HG03045 (cell line): Measurements from ENCODE around the gene SAFB.
"Not testable (repeated sequence)": the region's sequence is repeated elsewhere in the genome, so short reads cannot be mapped to it uniquely, and the experiment has no call there.

Experiments used
- ATAC-seq: cut with Tn5 transposase; IDR thresholded peaks from one replicate; pipeline ENCODE4 v1.9.1; 2021; ENCODE audit warnings: mild to moderate bottlenecking, moderate library complexity; ENCODE audit not compliant: unreplicated experiment

SAFB gene

DNA sequence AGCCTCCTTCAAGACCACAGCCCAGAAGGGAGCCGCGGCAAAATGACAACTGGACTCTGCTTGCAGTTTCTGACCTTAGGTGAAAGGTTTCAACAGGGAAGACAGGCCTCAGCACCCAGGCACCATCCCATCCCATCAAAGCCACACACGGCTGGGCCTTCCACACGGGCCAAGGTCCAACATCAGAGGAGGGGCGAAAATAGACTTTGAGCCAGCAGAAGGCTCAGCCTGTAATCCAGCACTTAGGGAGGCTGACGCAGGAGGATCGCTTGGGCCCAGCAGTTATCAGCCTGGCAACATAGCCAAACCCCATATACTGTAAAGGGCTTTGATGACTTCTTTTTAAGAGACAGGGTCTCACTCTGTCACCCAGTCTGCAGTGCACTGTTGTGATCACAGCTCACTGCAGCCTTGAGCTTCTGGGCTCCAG, 28.3 kb upstream of the SAFB start:
- no peak for ATAC-seq

DNA sequence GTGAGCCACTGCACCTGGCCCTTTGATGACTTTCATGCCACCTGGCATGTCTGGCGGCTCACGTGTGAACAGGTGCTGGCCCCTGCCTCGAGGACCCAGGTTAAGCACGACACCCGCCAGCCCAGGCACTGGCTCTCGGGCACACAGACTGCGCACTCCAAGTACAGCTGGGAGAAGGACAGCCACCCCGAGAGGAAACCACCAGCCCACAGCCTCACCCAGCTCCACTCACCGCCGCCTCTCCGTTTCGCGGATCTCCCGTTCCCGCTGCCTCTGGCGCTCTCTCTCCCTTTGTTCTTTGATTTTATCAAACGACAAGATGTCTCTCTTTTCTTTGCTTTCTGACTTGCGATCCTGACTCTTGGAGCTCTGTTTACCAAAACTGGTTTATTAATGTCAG, 27.8 kb upstream of the SAFB start:
- no peak for ATAC-seq

DNA sequence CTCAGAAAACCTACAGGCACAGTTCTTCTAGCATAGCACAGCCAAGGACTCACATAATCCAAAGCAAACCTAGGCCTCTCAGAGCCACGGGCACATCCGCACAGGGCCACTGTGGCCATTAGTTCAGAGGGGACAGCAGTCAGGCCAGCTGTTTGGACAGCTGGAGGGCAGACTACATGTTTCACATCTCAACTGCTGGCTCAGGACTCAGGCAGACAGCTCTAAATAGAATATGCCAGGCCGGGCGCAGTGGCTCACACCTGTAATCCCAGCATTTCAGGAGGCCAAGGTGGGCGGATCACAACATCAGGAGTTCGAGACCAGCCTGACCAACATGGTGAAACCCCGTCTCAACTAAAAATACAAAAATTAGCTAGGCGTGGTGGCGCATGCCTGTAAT, 27.1 kb upstream of the SAFB start:
- no peak for ATAC-seq

DNA sequence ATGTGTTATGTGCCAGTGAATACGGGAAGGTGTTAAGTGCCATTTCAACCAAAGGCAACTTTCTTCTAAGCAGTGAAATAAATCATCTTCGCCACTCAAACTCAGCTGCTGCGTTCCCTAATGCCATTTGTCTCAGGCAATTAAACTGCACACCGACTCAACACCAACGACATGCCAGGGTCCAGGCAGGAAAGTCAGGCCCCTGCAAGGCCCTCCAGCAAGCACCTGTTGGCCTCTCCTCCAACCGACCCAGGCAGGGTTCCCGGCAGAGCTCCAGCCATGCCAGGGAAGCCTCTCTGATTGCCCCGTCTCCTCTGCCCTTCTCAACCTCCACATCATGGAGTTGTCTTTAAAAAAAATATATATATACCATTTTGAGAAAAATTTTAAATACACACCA, 22.1 kb upstream of the SAFB start:
- no peak for ATAC-seq

DNA sequence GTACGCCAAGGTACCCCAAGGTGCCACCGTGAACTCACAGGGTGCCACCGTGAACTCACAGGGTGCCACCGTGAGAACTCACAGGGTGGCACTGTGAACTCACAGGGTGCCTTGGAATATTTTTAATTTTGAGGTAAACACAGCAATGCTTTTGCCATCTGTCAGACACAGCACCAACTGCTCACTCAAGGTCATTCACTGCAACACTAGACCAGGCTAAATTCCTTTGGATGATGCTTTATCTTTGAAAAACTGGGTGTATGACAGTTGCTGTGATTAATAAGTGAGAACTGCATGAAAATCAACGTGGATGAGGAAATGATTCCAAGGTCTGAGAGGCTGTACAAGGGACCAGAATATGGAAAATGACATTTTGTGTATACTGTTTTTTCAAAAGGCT, 19.3 kb upstream of the SAFB start:
- no peak for ATAC-seq

DNA sequence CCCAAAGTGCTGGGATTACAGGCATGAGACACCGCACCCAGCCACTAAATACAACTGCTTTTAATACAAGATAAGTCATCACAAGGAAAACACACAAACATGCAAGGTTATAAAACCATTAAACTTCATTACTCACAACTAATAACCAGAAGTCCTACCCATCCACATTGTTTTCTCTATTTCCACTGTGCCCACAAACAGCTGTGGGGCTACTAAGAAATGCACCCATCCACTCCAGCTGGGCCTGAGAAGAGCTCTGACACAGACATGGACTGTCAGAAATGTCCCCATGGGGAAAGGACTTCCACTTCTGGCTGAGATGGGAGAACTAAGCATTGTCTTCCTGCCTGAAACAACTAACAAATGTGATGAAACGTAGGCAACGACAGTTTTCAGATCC, 17.5 kb upstream of the SAFB start:
- ATAC-seq: no peak

DNA sequence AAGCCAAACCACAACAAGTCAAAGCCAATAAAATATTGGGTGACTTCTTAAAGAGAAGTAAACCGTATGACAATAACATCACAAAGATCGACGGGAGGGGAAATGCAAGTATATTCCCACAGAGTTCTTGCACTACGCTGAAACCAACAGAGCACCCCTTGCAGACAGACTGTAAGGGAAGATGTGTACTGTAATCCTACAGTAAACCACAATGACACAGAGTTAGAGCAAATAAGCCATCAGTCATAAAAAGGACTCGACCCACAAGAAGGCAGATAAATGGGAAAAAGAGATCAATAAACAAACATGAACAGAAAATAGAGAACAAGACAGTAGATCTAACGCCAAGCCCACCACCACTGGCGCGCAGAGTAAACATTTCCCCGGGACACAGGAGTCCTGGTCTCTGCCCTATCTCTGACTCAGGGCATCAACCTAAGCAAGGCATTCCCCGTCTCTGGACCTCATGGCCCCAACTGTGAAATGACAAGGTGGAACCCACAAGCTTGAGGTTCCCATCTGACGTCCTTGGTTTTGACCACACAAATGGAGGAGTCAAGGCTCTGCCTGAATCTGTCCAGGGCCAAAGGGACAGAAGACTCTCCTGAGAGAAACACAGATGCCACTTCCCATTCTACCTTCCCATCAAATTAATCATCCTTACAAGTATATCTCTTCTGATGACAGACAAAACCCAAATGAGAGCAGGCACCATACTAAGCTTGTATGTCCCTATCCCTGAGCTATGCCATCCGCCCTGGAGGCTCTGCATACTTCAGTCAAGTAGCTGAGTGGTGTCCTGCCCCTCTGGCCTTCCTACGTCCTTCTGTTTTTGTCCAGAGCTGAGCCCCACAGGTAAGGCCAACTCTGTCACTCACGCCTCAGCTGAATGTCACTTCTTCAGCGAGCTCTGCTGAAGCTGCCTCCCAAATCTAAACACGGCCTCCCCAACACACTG, 15.3 kb upstream of the SAFB start:
- no peak for ATAC-seq

DNA sequence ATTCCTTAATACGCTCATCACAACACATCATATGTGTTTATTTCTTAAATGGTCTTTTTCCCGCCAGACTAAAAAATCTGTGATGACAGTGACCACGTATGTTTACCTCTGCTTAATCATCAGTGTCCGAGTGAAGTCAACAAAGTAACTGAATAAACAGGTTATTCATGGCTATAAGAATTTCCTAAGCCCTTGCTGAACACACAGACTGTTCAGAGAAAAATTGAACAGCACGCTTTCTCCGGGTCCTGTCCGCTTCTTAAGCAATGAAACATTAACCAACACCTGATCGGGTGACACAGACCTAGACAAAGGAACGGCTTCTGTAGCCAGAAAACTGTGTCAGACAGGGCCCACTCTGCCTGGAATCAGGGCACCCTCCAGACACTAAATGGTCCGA, 14.6 kb upstream of the SAFB start:
- no peak for ATAC-seq

DNA sequence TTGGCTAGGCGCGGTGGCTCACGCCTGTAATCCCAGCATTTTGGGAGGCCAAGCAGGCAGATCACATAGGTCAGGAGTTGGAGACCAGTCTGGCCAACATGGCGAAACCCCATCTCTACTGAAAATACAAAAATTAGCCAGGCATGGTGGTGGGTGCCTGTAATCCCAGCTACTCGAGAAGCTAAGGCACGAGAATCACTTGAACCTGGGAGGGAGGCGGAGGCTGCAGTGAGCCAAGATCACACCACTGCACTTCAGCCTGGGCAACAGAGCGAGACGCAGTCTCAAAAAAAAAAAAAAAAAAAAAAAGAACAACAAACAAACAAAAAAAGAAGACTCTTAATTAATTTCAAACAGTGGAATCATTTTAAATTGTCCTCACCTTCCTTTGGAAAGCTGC, 14.1 kb upstream of the SAFB start:
- not testable (repeated sequence) for ATAC-seq

DNA sequence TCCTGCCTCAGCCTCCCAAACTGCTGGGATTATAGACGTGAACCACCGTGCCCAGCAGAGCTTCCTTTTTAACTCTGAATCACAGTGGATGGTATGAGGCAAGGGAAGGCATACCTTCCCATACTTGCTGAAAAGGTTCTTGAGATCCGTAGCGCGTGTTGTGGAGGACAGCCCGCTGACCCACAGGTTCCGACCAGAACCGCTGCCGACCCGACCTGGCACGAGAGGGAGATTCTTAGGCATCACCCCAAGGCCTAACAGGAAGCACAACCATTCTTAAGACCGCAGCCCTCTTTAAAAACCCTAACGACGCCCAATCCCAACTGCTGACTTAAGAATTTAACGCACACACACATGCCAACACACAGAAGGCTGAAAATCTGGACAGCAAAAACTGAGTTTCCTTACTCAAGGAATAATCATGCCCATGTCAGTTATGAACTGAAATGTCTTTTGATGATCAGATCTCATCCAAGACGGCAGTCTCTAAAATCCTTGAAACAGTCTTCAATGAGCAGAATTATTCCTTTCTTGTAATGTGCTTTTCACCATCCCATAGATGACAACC, 12.9 kb upstream of the SAFB start:
- no peak for ATAC-seq

DNA sequence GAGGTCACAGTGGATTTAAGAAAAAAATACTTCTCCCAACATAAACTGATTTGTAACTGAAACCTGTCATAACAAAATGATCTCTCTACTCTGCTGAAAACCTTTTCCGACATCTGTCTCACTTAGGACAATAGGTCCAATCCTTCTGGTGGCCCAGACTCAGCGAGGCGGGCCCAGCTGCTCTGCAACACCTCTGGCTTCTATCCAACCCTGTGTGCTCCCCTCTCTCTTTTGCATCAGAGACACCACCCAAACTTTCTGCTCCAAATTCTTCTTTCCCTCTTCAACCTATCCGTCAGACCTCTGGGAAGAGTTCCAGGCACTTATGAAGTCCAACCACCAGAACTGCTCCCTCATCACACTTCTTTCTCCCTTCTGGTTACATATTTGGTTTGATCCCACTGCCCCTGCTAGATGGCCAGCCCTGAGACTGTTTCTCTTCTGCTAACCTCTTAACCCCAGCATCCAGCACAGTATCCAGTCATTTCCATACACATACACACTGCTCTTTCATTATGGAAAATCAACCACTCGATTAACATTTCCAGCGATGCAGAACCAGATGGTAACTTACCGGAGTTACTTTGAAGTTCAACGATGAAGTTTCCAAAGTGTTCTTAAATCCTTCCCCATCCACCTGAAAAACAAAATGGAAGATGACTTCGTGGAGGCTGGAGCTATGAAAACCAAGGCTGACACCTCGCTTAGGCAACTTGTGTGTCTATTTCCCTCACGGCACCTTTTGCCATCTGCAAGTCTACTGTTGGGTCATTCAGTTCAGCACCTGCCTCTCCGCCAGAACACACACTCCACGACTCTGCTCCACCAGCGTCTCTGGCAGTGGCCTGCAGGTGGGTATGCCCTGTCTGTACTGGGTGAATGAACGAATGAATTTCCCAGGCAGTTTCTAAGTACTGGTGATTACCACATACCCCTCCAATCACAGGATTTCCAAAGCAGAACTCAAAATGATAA, 9.7 kb upstream of the SAFB start:
- ATAC-seq: no peak

DNA sequence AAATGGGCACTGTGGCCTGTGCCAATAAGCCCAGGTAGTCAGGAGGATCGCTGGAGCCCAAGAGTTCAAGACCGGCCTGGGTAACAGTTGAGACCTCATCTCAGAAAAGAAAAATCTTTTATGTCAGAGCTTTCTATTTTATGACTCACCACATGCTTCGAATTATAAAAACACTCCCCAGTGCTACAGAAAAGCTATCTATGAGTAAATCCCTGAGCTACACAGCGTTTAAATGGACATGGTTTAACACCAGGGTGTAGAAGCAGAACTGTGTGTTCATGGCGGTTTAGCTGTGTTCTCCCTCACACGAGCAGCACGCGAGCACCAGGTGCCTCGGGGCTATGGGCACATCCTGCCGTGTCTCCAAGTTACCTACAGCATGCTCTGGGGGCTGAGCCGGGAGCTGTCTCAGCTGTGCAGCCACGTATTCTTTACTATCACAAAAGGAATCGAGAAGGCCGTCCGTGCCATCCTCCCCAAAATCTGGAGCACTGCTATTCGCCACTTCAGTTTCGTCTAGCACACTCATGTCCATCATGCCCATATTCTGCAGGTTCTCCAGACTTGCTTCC, 7.0 kb upstream of the SAFB start:
- no peak for ATAC-seq

DNA sequence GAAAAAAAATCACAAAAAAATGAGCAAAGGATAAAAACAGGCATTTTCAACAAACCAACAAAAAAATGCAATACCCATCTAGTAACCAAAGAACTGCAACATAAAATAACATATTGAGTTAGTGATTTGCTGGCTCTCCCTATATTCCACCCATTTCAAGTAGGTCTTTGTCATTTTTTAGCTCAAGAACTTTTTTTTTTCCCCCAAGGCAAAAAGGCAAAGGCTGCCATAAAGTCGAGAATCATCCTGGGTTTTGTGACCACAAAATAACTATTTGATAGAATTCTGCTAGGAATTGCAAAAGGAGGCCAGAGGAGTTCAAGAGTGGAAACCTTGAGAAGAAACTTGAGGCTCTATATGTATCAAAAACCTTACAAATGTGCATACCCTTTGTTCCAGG, 5.8 kb upstream of the SAFB start:
- no peak for ATAC-seq

DNA sequence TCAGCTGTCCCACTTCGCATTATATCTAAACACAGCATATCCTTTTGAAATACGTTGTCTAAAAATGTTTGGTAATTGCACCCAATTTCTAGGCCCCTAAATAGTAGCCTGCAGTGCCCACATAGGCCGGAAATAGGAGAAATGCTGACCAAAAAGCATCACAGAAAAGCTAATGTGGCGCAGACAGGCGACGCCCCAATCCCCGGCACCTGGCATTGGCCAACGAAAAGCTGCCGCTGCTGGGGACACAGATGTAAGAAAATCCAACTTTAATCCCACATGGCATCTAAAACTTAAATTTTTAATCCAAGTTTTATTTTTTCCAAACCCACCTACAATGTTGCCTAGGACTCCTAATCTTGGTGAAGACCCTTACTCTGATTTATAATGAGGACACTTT, 4.3 kb upstream of the SAFB start:
- ATAC-seq: no peak

DNA sequence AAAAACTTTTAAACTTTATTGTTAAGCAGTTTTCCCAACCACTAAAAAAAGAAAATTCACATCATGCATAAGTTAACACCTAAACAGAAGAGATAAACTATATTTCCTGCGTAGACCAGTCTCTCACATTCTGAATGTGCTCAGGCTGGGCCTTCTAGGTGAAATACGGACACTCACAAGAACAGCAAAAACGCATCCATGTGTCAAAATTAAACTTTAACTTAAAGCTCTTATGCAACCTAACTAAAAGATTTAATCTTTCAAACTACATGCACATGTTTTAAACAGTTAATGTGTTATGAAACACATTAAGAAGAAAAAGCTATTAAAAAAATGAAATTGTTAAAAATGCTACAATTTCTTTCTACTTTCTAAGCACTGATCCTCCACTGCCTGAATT, 2.9 kb upstream of the SAFB start:
- no peak for ATAC-seq

DNA sequence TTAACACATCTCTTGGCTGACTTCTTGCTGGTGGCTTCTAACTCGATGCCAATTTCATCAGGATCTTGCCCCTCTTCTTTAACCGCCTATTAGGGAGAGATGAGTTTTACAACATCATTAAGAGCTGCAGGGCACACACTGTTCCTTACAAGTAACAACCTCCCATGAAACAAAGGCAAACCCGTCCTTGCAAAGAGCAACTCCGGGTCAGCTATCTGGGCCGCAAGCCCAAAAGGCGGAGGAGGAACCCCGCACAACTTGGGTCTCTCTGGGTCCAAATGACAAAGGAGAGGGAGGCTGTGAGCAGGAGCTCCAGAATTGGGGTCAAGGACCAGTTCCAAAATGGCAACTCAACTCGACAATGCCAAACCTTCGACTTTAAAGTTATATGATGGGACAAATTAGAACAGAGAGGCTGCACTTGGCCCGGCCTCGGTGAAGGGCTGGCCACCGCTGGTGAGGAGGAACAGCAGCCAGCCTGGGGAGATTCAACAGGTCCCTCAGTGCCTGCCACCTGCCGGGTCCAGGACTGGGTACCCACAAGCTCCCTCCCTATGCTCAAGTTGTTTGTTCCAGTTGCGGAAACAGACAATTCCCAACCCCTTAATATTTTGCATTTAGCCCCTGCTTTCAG, 1.5 kb upstream of the SAFB start:
- ATAC-seq: no peak

DNA sequence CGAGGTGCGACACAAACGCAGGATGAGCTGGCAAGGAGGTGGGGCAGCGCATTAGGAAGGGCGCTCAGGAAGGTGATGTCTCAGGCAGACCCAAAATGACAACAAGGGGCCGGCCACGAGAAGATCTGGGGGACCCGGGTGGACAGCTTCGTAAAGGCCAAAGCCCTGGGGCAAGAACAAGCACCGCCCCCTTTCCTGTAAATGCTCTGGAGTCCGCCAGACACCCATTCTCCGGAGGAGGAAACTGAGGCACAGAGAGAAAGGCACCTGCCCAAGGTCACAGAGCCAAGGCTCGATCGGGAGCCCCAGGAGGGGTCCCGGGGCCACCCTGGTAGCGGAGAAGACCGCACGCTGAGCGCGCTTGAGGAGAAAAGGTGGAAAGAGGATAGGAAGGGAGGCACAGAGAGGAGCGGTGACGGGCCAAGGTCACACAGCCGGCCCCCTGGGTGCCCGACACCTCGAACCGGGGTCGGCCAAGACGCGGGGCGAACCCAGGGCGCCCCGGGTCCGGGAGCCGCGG, 878 bp upstream of the SAFB start:
- ATAC-seq: peak; percentile 4

DNA sequence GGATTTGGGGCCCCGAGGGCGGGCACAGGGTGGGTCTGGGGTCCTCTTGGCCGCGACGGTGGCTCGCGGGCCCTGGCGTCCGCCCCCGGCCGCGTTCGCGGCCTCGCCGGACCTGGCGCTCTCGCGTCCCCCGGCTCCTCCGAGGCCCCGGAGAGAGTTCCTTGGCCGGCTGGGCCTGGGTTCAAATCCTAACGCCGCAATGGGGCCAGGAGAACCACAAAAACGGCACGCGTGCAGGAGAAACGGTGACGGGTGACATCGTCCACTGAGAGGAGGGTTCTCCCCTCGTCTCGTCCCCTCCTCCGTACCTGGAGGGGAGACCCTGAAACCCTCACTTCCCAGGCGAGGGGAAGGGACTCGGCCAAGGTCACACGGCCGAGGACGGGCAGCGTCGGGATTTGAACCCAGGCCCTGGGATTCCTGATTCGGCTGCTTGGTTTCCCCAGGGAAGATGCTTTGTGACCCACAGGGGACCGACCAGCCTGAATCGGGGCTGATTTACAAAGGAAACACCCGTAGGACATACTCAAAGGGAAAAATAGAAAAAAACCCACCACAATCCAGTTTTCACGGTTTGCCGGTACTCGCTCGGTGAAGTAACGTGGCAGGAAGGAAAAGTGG, 624 bp downstream of the SAFB start:
- peak; percentile 10 for ATAC-seq

DNA sequence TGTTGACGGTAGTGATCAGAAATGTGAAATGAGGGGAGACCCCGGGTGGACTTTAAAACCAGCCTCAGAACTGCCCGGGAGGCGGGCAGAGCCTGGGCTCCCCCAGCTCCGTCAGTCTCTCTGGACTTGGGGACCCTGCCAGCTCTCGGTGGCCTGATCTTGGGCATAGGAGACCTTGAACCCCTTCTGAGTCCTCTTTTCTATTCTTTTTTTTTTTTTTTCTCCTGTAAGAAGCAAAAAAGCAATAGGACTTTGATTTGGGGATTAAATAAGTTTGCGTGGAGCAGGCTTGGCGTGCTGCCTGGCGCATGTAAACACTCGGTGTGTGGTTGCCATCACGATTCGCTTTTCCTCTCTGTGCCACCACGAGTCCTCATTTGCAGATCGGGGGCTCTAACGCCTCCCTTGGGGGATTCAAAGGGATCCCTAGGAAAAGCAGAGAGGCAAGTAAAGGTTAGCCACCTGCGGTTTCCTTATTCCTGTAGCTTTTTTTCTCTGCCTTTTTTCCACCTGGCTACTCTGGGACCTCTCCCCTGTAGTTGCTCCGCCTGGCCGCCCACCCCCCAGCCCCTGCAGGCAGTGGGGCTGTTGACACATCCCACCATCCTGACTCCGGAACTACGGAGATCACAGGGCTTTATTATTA, 1.3 kb downstream of the SAFB start:
- ATAC-seq: no peak
